GM12872 (cell line): ENCODE measurements around the gene ACACB.
A peak's percentile ranks its signal among the peaks of the same experiment; 100 is the strongest.

Source experiments
- TF ChIP-seq, protein P1 (sequence below): IDR thresholded peaks from 3 replicates; pipeline ENCODE4 v1.5.1; 2011; ENCODE audit warnings: low read depth, mild to moderate bottlenecking, low read length, moderate library complexity; ENCODE audit not compliant: insufficient read depth

The ACACB gene

DNA sequence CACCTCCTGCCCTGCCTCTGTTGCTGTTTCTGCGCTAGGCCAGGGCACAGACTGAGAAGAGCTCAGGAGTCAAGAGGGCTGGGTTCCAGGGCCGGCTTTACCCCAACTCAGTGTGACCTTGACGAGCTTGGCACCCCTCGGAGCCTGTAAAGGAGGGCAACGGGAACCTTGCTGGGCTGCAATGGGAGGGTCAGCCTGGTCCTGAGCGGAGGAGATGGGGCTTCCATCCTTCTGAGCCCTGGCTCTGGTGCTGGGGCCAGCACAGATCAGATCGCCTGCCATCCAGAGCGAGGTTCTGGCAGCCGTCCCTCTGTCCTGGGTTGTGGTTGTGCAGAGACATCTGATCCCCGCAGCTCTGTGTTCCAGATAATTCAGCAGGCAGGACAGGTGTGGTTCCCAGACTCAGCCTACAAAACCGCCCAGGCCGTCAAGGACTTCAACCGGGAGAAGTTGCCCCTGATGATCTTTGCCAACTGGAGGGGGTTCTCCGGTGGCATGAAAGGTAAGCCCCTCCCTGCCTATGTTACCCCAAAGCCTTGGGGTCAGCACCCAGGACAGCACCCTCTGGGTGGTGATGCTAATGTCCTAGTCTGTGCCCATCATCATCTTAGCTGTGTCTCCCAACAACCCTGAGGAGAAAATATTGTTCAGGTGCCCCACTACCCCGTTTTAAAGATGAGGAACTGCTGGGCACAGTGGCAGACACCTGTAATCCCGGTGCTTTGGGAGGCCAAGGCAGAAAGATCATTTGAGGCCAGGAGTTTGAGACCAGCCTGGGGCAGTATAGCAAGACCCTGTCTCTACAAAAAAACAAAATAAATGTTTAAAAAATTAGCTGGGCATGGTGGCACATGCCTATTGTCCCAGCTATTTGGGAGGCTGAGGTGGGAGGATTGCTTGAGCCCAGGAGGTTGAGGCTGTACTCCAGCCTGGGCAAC, 142.5 kb downstream of the ACACB start:
- TF ChIP-seq, protein P1, sequence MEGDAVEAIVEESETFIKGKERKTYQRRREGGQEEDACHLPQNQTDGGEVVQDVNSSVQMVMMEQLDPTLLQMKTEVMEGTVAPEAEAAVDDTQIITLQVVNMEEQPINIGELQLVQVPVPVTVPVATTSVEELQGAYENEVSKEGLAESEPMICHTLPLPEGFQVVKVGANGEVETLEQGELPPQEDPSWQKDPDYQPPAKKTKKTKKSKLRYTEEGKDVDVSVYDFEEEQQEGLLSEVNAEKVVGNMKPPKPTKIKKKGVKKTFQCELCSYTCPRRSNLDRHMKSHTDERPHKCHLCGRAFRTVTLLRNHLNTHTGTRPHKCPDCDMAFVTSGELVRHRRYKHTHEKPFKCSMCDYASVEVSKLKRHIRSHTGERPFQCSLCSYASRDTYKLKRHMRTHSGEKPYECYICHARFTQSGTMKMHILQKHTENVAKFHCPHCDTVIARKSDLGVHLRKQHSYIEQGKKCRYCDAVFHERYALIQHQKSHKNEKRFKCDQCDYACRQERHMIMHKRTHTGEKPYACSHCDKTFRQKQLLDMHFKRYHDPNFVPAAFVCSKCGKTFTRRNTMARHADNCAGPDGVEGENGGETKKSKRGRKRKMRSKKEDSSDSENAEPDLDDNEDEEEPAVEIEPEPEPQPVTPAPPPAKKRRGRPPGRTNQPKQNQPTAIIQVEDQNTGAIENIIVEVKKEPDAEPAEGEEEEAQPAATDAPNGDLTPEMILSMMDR: no peak

DNA sequence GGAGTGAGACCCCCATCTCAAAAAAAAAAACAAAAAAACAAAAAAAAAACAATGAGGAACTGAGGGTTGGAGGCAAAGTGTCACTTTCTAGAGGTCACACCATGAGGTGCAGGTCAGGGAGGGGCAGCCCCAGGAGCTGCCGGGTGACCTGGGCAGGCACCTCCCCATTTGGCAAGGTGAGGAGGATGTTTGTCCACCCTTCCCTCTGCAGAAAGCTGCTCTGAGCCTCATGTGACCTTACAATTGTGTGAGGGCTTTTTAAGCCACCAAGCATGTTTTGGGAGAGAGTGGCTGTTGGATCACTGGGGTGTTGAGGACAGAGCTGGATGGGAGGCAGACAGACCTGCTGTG, 143.1 kb downstream of the ACACB start:
- TF ChIP-seq, protein P1: no peak

DNA sequence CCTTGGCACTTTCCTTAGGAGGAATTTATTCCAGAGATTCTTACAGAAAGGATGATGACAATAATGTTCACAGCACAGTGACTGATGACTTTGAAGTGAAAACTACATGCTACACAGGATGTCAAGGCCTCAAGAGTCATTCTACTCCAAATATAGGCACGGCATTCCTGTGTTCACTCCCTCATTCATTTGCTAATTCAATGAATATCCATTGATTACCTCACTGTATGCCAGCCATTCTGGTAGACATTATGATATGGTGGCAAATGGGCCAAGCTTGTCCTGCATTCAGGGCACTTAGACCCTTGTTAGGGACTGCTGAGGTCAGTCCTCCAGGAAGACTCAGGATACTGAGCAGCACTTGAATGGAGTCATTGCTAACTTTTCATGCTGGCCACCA, 144.7 kb downstream of the ACACB start:
- TF ChIP-seq, protein P1: no peak

- TF ChIP-seq, protein P1: no peak
Observed at GRCh38 chr12:109261939-109262338, 145.6 kb downstream of the ACACB start.

DNA sequence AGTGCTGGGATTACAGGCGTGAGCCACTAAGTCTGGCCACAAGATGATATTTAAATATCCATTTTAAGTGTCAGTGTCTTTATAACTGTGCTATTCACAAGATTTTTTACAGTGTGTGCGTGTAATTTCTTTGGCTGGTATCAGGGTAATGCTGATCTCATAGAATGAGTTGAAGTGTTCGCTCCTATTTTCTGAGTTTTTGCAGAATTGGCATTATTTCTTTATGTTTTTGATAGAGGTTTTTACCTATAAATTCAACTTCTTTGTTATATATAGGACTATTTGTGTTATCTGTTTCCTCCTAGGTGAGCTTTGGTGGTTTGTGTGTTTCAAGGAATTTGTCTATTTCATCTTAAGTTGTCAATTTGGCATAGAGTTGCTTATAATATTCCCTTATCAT, 147.1 kb downstream of the ACACB start:
- TF ChIP-seq, protein P1: no peak

DNA sequence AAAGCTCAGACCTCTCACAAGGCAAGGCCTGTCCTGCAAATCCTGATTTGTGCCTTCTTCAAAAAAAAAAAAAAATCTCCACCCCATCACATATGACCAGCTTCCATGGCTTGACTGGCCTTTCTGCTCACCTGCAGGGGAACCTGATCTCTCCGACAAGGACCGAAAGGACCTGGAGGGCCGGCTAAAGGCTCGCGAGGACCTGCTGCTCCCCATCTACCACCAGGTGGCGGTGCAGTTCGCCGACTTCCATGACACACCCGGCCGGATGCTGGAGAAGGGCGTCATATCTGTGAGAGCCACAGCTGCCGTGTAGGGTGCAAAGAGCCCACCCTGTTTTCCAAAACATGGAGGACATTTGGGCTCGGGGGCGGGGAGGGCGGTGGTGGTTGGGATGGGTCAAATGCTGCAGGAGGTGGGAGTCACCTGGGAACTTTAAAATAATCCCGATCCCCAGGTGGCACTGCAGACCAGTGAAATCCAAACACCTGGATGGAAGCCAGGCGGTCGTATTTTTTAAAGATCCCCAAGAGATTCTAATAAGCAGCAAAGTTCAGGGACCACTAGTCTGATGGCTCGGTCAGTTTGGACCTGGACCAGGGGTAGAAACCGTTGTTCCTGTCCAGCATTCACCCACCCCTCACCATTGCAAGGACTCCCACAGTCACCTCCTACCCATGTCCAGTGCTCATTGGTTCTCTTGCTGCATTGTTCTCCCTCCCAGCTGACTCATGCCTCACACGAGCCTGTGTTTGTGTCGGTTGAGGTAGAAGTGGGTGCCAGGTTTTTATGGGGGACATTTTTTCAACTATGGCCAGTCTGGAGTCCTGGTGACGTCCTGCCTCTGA, 147.9 kb downstream of the ACACB start:
- TF ChIP-seq, protein P1: peak; percentile 91

GRCh38 chr12:109264943-109265650, 148.7 kb downstream of the ACACB start:
- TF ChIP-seq, protein P1: no peak
